ENCODE data around the gene SETDB1. TPM values are rescaled to one million over a fixed set of nuclear protein-coding genes. Genes with fewer than 3 reads are reported as not detected.
"Not testable (repeated sequence)": the region's sequence is repeated elsewhere in the genome, so short reads cannot be mapped to it uniquely, and the experiment has no call there.

Gene SETDB1
- polyA plus RNA-seq, 1 donor, result 38.6 TPM

DNA sequence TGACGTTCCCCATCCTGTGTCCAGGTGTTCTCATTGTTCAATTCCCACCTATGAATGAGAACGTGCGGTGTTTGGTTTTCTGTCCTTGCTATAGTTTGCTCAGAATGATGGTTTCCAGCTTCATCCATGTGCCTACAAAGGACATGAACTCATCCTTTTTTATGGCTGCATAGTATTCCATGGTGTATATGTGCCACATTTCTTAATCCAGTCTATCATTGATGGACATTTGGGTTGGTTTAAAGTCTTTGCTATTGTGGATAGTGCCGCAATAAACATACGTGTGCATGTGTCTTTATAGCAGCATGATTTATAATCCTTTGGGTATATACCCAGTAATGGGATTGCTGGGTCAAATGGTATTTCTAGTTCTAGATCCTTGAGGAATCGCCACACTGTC, 2.6 kb downstream of the SETDB1 start:
- DNase-seq (ENCODE audit: low read depth), result not testable (repeated sequence)

DNA sequence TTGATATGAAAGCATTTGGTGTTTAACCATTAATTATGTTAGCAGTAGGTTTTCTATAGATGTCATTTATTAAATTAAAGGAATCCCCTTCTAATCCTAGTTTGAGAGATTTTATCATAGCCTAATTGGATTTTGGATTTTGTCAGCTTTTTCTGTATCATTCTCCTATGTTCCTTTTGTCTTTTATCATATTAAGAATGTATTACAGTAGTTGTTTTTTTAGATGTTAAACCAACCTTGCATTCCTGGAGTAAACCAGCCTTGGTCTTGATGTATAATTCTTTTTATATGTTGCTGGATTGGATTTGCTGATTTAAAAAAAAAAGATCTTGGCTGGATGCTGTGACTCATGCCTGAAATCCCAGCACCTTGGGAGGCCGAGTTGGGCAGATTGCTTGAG, 5.6 kb downstream of the SETDB1 start:
- DNase-seq (ENCODE audit: low read depth), result no peak

DNA sequence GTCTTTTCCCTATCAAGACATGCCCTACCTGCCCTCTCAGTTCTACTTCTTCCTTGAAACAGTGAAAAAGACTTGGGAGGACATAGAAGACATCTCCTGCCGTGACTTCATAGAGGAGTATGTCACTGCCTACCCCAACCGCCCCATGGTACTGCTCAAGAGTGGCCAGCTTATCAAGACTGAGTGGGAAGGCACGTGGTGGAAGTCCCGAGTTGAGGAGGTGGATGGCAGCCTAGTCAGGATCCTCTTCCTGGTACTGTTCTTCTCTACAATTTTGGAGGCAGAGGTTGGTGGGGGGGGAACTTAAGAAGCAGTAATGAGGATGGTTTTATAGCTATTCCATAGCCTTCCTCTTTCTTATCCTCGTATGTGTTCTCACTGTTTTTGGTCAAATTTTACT, 18.7 kb downstream of the SETDB1 start:
- DNase-seq (ENCODE audit: low read depth), result no peak

DNA sequence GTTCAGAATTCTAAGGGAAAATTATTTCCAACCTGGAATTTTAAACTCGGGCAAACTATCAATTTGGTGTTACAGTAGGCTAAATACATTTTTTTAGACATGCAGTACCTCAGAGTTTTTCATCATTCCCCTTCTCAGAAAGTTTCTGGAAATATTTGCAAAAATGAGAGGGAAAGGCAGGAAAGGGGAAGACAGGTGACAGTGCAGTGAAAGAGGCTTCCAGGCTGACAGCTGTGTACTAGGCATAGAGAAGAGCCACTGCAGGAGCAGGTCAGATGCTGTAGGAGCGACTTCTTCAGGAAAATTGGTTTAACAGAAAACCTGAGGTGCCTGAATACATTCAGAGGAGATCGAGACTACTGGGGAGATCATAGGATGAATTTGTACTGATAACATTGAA, 28.5 kb downstream of the SETDB1 start:
- DNase-seq (ENCODE audit: low read depth), result no peak

DNA sequence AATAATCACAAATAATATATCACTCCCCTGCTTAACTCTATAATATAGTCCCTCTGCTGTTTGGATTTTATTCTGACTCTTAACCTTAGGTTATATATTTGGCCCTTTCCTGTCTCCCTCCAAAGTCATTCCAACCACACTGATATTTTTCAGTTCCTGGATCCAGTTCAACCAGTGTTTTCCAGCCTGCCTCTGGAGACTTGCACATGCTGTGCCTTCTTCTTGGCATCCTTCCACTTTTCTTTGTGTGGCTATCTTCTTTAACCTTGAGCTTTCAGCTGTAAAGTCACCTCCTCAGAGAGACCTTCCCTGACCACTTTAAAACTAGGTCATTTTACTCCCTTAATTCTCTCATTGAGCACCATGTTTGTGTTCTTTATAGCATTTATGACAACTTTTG, 29.1 kb downstream of the SETDB1 start:
- no peak for DNase-seq (ENCODE audit: low read depth)

DNA sequence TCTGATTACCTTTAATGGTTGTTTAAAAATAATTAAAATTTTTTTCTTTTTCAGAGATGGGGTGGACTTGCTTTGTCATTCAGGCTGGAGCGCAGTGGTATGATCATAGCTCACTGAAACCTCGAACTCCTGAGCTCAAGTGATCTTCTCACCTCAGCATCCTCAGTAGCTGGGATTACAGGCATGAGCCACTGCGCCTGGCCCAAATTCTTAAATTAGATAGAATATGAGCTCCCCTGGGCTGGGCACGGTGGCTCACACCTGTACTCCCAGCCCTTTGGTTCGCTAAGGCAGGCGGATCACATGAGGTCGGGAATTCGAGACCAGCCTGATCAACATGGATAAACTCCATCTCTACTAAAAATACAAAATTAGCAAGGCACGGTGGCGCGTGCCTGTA, 31.5 kb downstream of the SETDB1 start:
- DNase-seq (ENCODE audit: low read depth), result no peak

DNA sequence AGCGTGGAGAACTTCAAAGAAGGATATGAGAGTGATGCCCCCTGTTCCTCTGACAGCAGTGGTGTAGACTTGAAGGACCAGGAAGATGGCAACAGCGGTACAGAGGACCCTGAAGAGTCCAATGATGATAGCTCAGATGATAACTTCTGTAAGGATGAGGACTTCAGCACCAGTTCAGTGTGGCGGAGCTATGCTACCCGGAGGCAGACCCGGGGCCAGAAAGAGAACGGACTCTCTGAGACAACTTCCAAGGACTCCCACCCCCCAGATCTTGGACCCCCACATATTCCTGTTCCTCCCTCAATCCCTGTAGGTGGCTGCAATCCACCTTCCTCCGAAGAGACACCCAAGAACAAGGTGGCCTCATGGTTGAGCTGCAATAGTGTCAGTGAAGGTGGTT, 34.5 kb downstream of the SETDB1 start:
- no peak for DNase-seq (ENCODE audit: low read depth)

DNA sequence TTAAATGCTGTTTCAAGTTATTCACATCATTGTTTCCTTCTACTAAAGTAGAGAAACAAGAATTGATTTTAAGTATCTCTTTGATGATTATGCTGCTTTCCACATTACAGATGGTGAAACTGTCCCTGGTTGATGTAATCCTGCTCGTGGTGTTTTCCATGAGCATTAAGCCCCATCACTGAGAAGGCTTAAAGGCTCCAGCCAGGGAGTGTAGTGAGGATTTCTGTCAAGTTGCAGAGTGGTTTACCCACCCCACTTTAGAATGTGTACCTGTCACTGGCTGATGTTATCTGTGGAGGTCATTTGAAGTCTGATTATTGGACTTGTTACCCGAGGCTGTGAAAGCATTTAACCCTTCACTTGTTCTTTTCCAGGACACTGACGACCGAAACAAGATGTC, 35.6 kb downstream of the SETDB1 start:
- no peak for DNase-seq (ENCODE audit: low read depth)

DNA sequence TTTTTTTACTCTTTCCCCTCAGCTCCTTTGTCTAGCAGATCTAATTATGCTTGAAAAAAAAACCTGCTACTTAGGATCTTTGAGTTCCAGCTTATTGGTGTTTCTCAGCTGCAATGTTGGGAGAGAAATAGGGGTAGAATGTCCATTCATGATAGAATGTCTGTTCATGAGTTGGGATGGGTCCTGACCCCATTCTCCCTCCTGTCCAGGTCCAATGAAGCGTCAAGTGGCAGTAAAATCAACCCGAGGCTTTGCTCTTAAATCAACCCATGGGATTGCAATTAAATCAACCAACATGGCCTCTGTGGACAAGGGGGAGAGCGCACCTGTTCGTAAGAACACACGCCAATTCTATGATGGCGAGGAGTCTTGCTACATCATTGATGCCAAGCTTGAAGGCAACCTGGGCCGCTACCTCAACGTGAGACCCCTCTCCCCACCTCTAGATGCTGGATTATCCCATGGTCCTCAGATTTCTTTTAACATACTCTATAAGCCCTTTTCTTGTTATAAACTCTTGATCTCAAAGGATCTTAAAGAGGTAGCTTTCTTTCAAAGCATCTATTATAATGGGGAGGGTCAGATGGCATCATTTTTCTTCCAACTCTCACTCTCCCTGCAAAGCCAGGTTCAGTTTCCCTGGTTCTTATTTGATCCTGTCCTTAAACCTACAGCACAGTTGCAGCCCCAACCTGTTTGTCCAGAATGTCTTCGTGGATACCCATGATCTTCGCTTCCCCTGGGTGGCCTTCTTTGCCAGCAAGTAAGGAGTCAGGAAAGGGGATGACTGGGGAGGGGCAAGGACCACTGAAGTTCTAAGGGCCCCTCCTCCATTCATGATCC, 37.4 kb downstream of the SETDB1 start:
- DNase-seq (ENCODE audit: low read depth), result no peak

DNA sequence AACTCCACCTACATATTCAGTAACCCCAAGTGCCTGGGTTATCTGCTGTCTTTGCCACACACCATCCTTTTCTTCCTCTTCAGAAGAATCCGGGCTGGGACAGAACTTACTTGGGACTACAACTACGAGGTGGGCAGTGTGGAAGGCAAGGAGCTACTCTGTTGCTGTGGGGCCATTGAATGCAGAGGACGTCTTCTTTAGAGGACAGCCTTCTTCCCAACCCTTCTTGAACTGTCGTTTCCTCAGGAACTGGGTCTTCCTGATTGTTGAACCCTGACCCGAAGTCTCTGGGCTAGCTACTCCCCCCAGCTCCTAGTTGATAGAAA, 38.0 kb downstream of the SETDB1 start:
- DNase-seq (ENCODE audit: low read depth), result no peak

DNA sequence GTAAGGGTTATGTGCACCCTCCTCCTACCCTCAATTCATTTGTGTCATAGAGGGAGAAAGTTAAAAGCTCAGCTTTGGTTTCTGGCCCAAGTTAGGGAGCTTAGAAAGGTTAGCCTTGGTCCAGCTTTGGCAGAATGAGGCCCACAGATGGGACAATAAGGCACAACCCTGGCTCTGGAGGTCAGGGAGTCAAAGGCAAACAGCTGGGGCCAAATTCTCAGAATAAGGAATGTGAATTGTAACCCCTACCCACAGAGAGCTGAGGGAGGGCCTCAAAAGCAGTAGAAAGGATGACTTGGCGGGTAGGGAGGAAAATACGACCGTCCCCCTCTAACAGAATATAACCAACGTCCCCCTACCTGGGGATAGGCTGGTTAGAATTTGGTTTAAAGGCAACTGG, 39.4 kb downstream of the SETDB1 start:
- DNase-seq (ENCODE audit: low read depth), result no peak

DNA sequence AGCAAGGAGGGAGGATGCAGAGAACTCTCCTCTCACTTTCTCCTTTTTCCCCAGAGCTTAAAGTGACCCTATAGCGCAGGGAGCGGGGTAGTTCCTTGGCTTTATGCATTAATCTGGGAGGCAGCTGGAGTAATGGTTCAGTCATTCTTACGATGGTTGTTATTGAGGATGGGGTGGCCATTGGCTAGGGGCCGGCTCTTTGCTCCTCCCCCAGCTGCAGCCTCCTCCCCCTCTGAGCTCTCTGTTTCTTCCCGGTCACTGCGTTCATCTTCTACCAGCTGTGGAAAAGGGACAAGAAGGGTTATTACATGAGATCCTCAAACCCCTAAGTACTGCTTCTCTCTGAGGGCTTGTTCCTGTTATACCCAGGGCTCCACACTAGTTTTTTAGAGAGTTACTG, 39.8 kb downstream of the SETDB1 start:
- DNase-seq (ENCODE audit: low read depth), result no peak

DNA sequence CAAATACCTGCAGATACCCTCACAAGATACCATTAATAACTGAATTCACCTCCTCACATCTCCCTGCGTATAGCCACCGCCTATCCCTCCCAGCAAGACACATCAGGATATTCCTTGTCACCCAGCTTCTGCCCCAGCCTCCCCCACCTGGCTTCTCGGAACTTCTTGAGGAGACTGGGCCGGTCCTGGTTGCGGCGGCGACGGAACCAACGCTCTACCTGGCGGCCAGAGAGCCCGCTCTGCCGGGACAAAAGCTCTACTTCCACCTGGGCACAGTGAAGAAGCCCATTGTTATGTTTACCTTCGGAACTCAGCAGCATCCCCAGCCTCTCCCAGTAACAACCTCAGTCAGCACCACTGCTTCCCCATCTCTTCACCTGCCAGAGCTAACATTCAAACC, 41.8 kb downstream of the SETDB1 start:
- DNase-seq (ENCODE audit: low read depth), result no peak

DNA sequence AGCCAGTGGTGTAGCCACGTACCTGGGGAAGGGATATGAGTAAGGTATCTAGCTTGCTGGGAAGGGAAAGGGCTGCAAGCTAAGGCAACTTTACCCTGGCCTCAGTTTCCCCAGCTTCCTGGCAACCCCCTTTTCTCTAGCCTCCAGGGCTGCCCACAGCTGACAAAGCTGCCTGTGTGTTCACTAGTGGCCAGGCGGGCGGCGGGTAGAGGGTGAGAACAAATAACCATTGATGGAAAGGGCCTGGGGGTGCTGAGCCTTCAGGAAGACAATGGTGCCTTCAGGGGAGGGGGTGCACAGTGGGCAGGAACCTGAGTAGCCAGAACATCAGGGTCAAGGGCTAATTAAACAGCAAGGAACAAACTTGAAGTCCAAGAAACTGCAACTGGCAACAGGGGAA, 42.3 kb downstream of the SETDB1 start:
- DNase-seq (ENCODE audit: low read depth), result no peak

DNA sequence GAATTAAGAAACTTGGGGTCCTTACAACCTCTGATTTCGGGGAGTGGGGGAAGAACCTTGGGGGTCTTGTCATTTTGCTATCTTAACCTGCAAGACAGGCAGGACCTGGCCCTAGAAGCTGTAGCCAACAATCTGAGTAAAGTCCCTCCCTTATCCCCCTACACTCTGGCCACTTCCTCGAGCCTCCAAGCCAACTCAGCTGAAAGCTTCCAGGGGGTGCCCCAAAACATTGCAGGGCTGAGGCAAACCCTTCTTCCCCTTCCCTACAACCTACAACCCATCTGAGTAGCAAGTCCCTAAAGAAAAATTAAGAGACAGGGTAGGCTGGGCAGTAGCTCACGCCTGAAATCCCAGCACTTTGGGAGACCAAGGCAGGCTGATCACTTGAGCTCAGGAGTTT, 43.5 kb downstream of the SETDB1 start:
- no peak for DNase-seq (ENCODE audit: low read depth)

DNA sequence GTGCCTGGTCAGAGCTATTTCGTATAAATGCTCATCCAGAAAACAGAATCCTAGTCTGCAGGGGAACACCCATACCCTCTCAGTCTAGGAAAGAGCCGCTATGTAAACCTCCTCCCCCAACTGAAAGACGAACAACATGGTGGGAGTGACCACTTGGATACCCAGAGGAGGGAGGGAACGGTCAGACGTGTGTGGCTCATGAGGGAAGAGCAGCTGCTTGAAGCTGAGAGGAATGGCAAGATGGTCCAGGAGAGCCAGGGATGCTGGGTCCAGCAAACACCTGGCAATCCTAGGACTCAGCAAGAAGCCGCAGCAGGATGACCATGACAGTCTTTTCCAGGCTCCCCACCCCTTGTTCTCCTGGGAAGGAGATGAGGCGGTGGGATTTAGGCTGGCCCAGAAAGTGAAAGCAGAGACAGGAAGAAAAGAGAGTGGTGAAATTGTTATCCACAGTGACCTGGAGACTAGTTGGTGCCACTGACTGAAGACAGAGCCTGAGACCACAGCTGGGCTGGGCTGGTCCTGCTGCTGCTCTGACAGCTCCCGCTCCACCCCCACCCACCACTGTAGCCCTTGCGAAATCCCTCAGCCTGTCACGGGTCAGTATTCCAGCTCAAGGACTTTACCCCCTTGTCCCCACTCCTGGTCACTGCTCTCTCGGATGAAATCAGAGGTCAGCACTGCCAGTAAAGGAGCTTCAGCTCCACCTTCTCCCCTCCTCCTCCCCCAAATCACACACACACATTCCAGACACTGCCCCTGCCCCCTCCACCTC, 44.8 kb downstream of the SETDB1 start:
- DNase-seq (ENCODE audit: low read depth), result no peak

DNA sequence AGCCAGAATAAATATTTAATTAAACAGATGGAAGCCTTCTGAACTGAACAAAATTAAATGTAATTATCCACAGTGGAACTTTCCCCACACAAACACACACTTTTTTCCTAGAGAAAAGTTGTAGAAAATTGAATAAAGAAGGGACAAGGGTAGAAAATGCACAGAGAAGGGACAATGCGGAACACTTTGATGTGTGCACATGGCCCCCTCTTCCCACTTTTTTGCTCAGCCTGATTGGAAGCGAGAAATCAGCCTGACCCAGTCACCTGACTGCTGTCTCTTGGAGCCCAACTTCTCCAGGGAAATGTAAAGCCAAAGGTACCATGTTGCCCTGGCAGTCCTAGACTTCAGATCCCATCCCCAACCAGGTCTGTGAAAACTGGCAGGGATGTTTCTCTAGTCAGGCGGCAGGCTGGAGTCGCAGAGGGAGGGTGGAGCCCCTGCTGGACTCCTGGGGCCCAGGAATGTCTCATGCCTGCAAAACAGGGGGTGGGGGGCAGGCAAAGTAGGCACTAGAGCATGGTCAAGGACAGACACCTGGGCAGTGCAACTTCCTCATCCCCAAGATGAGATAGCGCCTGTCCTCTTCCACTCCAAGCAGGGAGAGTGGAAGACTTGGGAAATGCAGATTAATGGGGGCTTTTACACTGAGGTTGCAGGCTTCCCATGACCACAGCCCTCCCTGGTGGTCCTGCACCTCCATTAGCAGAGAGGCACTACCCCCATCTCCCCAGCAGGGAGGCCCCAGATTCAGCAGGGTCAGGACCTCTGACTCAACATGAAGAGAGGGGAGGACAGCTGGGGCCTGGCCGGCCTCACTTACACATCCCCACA, 45.6 kb downstream of the SETDB1 start:
- no peak for DNase-seq (ENCODE audit: low read depth)

DNA sequence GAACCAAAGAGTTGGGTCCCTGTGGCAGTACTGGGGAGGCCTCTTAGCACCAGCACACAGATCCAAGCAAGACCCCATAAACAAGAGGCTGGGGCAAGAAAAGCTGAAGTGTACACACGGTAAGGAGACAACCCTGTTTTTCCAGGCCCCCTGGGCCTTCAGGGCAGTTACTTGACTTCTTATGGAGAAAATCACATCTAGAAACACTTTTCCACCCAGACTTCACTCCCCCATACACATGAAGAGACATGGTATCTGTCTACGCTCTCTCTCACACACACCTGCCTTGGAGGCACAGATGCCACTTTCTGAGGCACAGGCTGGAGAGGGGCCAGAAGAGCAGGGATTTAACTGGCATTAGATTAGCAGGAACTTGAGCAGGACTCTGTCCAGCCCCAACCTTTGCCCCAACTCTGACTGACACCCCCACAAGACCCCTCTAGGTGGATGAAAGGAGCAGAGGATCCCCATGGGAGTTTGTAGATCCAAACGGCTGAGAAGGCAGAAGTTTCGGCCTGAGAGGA, 46.3 kb downstream of the SETDB1 start:
- DNase-seq (ENCODE audit: low read depth), result no peak

DNA sequence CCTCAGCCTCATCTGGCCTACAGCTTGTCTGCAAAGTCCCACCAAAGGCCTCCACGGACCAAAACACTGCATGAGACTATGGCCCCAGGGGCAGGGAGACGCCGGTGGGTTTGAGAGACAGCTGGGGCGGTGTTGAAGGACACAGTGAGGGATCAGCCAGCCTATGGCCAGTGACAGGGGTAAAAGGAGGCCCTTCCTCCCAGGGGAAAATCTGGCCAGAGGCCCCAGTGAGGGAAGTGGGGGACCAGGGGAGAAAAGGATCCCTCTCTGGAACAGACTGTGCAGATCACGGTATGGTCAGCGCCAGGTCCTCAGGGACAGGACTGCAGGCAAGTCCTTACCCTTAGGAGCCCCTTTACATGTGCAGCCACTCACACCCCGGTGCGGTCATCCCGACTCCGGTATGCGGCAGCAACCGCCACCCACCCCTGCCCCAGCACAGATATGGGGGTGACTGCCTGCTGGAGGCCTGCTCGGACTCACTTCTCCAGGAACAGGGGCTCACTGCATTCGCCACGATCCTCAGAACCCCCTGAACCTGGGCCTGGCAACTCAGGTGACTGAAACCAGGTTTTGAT, 47.2 kb downstream of the SETDB1 start:
- DNase-seq (ENCODE audit: low read depth), result no peak

DNA sequence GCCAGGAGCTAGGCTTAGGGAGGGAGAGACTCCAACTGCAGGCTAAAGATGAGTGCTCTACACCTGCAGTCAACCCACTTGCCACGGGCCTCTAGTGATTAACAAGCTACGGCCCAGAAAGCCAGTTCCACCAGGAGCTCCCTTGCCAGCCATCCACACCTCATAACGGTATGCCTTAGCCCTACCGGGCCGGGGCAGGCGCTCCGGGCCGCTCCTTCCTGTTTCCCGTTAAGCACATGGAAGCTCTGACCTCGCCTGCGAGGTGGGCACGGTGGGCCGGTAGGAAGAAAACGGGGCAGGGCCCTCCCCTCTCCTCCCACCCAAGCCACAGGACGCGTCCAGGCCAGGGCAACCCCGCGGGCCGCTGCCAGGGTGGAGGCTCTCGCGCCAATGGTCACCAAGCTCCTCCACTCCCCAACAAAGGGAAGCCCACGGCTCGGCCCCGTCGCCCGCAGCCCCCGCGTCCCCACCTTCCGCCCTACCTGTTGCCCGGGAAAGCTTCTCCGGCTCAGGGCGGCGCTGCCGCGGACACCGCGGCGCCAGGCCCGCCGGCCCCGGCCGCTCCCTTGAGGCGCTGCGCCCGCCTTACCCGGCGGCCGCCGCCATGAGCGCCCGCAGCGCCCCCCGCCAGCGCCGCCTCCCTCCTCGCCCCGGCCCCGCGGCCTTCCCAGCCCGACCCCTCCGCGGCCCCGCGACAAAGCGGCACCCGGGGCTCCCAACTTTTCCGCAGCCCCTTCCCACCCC, 47.8 kb downstream of the SETDB1 start:
- no peak for DNase-seq (ENCODE audit: low read depth)

All from forelimb muscle (tissue), 1 donor.